HG03558 (cell line): ENCODE data around the gene LIMD2.
A peak's percentile ranks its signal among the peaks of the same experiment; 100 is the strongest.
"Not testable (repeated sequence)": the region's sequence is repeated elsewhere in the genome, so short reads cannot be mapped to it uniquely, and the experiment has no call there.

Experiments used
- ATAC-seq: cut with Tn5 transposase; IDR thresholded peaks from one replicate; pipeline ENCODE4 v1.9.1; 2021; ENCODE audit warnings: moderate number of reproducible peaks; ENCODE audit not compliant: unreplicated experiment; ENCODE audit errors: extremely low read depth

The LIMD2 gene

GRCh38 chr17:63699638-63700527, at the start of gene LIMD2:
LIMD2 (minus strand) TSS chr17:63700125; CDS start chr17:63699298, 827 bp downstream.
- ATAC-seq = no peak

- peak; percentile 66 for ATAC-seq
Observed at GRCh38 chr17:63741408-63742173, 41.7 kb upstream of the LIMD2 start, which contains the start of gene STRADA. STRADA (minus strand) TSS chr17:63741799; CDS start chr17:63728369, 13,430 bp downstream.

- no peak for ATAC-seq
Observed at GRCh38 chr17:63741143-63741407, 41.1 kb upstream of the LIMD2 start.

- no peak for ATAC-seq
Observed at GRCh38 chr17:63740464-63741142, 40.7 kb upstream of the LIMD2 start.

- ATAC-seq = no peak
Observed at GRCh38 chr17:63735691-63736090, 35.8 kb upstream of the LIMD2 start.

- no peak for ATAC-seq
Observed at GRCh38 chr17:63722403-63722802, 22.5 kb upstream of the LIMD2 start.

GRCh38 chr17:63720194-63720593, 20.3 kb upstream of the LIMD2 start:
- ATAC-seq = not testable (repeated sequence)

- no peak for ATAC-seq
Observed at GRCh38 chr17:63718988-63719387, 19.1 kb upstream of the LIMD2 start.

GRCh38 chr17:63716426-63716825, 16.5 kb upstream of the LIMD2 start:
- no peak for ATAC-seq

- no peak for ATAC-seq
Observed at GRCh38 chr17:63714550-63715277, 14.8 kb upstream of the LIMD2 start.

GRCh38 chr17:63709110-63709509, 9.2 kb upstream of the LIMD2 start:
- ATAC-seq = no peak

GRCh38 chr17:63707151-63707550, 7.2 kb upstream of the LIMD2 start:
- no peak for ATAC-seq

GRCh38 chr17:63706336-63707082, 6.6 kb upstream of the LIMD2 start:
- ATAC-seq = no peak

GRCh38 chr17:63705657-63706056, 5.7 kb upstream of the LIMD2 start:
- no peak for ATAC-seq

GRCh38 chr17:63704836-63705235, 4.9 kb upstream of the LIMD2 start:
- no peak for ATAC-seq

- no peak for ATAC-seq
Observed at GRCh38 chr17:63704259-63704576, 4.3 kb upstream of the LIMD2 start.

GRCh38 chr17:63703556-63704258, 3.8 kb upstream of the LIMD2 start:
- no peak for ATAC-seq

- ATAC-seq = no peak
Observed at GRCh38 chr17:63703029-63703428, 3.1 kb upstream of the LIMD2 start.

- ATAC-seq = no peak
Observed at GRCh38 chr17:63702721-63703015, 2.7 kb upstream of the LIMD2 start.
